GM18909 (cell line): ENCODE results near the gene ROR1.

Source experiments
- ATAC-seq: cut with Tn5 transposase; IDR thresholded peaks from one replicate; pipeline ENCODE4 v1.9.1; 2021; ENCODE audit warnings: mild to moderate bottlenecking; ENCODE audit not compliant: unreplicated experiment, poor library complexity

Gene ROR1

DNA sequence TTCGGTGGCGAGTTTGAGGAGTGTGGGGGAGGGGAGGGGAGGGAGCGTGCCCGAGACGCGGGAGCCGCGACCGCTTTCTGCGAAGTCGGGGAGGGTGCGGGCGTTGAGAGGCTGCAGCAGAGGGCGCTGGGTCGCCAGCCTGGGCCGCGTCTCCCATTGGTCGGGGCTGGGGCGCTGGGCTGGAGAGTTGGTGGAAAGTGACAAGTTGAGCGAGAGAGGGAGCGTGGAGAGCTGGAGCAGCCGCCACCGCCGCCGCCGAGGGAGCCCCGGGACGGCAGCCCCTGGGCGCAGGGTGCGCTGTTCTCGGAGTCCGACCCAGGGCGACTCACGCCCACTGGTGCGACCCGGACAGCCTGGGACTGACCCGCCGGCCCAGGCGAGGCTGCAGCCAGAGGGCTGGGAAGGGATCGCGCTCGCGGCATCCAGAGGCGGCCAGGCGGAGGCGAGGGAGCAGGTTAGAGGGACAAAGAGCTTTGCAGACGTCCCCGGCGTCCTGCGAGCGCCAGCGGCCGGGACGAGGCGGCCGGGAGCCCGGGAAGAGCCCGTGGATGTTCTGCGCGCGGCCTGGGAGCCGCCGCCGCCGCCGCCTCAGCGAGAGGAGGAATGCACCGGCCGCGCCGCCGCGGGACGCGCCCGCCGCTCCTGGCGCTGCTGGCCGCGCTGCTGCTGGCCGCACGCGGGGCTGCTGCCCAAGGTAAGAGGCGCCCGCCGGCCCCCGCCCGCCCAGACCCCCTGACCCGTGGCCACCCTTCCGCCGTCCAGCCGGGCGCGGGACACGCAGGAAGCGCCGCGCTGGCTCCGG lies at the start of gene ROR1:
ROR1 (plus strand) TSS at position 203 of the 802 bp plus-strand sequence.
- peak; percentile 77 for ATAC-seq

GRCh38 chr1:63724375-63724899 lies 49.4 kb upstream of the ROR1 start:
- no peak for ATAC-seq

- no peak for ATAC-seq
Observed at GRCh38 chr1:63728611-63729226, 45.1 kb upstream of the ROR1 start.

GRCh38 chr1:63729227-63729620 lies 44.6 kb upstream of the ROR1 start:
- ATAC-seq: no peak

GRCh38 chr1:63730211-63730610 lies 43.6 kb upstream of the ROR1 start:
- no peak for ATAC-seq

GRCh38 chr1:63731117-63732043 lies 42.4 kb upstream of the ROR1 start:
- ATAC-seq: no peak

GRCh38 chr1:63732666-63733065 lies 41.2 kb upstream of the ROR1 start:
- ATAC-seq: no peak

DNA sequence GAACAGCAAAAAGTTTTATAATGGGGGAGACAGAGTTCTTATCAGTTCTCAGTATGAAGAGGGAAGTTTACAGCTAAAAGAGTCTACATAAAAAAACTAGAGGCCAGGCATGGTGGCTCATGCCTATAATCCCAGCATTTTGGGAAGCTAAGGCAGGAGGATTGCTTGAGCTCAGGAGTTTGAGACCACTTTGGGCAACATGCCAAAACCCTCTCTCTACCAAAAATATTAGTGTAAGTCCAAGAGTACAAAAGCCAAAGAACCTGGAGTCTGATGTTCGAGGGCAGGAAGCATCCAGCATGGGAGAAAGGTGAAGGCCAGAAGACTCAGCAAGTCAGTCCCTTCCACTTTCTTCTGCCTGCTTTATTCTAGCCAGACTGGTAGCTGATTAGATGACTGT lies 35.0 kb upstream of the ROR1 start:
- ATAC-seq: no peak

GRCh38 chr1:63739452-63739851 lies 34.4 kb upstream of the ROR1 start:
- ATAC-seq: no peak

- ATAC-seq: no peak
Observed at GRCh38 chr1:63740432-63740831, 33.4 kb upstream of the ROR1 start.

DNA sequence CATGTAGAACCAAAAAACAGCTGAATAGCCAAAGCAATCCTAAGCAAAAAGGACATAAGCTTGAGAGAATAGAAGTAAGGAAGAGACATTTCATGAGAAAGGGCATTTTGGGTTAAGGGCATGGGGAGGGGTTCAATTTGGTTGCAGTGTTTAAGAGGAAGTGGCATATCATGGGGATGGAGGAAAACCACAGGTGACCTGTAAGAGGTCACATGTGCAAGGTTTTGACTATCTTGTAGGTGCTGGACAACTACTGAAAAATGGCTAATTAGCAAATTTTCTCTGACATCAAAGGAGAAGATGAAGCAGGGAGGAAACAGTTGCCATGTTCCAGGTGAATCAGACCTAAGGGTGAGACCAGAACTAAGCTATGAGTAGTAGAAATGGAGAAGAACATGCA lies 31.3 kb upstream of the ROR1 start:
- ATAC-seq: no peak

DNA sequence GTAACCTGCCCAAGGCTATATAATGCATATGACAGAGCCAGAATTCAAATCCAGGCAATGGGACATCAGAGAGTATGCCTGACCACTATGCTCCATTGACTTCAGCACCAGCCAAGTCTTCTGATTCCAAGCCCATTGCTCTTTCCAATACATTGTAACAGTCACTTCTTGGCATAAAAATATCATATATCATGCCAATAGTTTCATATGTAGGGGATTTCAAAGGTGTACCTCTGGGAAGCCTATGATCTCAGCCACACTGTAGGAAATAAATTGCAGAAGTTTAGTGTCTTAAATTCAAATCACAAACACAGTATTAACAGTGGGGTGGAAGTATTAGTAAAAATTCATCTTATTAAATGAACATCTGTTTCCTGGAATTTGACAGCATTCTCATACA lies 30.0 kb upstream of the ROR1 start:
- ATAC-seq: no peak

DNA sequence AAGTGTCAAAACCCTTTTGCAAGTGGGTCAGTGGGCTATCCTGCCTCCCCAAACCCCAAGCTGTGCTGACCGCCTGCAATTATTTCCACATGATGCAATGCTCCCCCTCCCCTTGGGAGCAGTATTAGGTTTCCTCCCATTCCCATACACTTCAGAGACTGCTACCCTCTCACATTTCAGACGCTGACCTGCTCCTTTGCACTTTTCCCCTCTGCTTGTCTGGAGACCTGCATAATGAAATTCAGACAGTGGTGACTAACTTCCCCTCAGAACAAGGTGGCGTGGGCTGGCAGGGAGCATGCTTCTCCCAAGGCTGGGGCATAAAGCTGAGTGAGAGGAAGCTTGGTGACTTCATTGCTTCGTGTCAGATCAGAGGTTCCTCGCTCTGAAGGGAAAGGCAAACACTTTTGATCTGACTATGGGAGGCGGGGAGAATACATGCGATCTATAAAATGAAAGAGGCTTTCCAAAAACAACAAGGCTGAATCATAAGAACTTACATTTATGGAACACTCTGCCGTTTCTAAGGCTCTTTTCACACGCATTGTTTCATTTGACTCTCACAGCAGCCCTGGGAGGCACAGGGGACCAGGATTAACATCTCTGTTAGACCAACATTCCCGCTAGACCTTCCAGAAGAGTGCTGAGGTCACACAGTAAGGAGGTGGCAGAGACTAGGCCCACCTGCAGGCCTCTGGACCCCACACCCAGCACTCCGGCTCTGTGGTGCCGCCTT lies 27.5 kb upstream of the ROR1 start:
- no peak for ATAC-seq

DNA sequence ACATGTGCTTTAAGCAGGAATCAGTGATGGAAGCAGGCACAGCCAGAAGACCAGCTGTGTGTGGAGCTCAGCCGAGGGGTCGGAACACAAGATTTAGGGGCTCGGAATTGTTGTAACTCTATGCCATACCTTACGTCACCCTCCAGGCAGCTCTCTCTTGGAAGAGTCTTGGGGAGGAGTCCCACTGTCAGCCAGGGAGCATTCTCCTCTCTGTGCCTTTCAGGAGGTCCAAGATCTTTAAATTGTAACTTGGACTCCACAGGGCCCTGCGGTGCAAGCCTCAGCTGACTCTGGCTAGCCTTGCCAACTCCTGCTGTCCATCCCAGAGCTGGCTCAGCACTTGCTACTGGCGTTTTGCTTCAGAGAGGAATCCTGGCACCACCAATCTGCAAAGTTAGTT lies 26.4 kb upstream of the ROR1 start:
- no peak for ATAC-seq

GRCh38 chr1:63748046-63748580 lies 25.7 kb upstream of the ROR1 start:
- no peak for ATAC-seq

GRCh38 chr1:63748641-63749040 lies 25.2 kb upstream of the ROR1 start:
- no peak for ATAC-seq

GRCh38 chr1:63750721-63751120 lies 23.1 kb upstream of the ROR1 start:
- no peak for ATAC-seq

DNA sequence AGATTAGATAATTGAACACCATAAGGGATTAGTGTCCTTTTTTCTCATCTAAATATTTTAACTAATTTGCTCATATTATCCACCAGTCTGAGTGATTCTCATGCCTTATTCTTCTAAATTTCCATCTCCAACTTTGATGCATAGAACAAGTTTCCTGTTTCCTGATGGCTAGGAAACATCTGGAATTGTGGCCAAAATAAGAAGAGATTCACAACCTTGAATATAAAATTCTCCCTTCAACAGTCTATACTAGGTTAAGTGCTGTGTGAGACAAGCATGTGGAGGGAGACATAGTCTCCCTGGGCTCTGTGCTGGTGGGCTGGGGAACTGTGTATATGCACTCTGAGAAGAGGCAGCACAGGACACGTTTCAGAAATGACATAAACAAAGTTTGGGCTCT lies 21.6 kb upstream of the ROR1 start:
- ATAC-seq: no peak

GRCh38 chr1:63753591-63753990 lies 20.2 kb upstream of the ROR1 start:
- ATAC-seq: no peak

GRCh38 chr1:63756839-63757238 lies 17.0 kb upstream of the ROR1 start:
- no peak for ATAC-seq
